Urinary bladder (tissue), 4 donors: ENCODE results near the gene KIAA1328. TPM values are rescaled to one million over a fixed set of nuclear protein-coding genes. Genes with fewer than 3 reads are reported as not detected.
"Not testable (repeated sequence)": the region's sequence is repeated elsewhere in the genome, so short reads cannot be mapped to it uniquely, and the experiment has no call there.

Experiments
- DNase-seq: peaks from one replicate; pipeline ENCODE4 v3.0.0-alpha.2; 2015; ENCODE audit errors: extremely low spot score
- H3K27ac ChIP-seq: one replicate; pipeline ENCODE4 v1.5.1; 2013; ENCODE audit warnings: low read depth, mild to moderate bottlenecking, moderate library complexity
- H3K36me3 ChIP-seq: one replicate; pipeline ENCODE4 v1.6.1; 2013; ENCODE audit warnings: mild to moderate bottlenecking, moderate library complexity; ENCODE audit not compliant: insufficient read depth
- H3K4me1 ChIP-seq: one replicate; pipeline ENCODE4 v1.6.1; 2013; ENCODE audit warnings: mild to moderate bottlenecking, moderate library complexity; ENCODE audit not compliant: insufficient read depth
- H3K4me3 ChIP-seq: one replicate; pipeline ENCODE4 v1.5.1; 2013; ENCODE audit warnings: low read depth, low read length
- WGBS: extraction: QIAGEN DNeasy Blood & Tissue Kit; methylation state at CpG from one replicate; pipeline ENCODE4 v1.1.7; 2013; 5-methylcytosine and 5-hydroxymethylcytosine counted together
- polyA plus RNA-seq: library from polyadenylated mRNA; stranded (reverse); fragments of 200-250 nt; gene quantifications from one replicate; pipeline ENCODE4 v1.2.3, GENCODE V29; 2013
- total RNA-seq: library from RNA; depleted of rRNA; stranded (reverse); fragments of >200 nt; gene quantifications from one replicate; pipeline ENCODE4 v1.2.3, GENCODE V29; 2014
- donor health status: healthy with polysubstance abuse.
- donor health status: healthy.

The KIAA1328 gene
- total and polyA plus RNA-seq, 2 donors, result 5.4 to 34.6 TPM

DNA sequence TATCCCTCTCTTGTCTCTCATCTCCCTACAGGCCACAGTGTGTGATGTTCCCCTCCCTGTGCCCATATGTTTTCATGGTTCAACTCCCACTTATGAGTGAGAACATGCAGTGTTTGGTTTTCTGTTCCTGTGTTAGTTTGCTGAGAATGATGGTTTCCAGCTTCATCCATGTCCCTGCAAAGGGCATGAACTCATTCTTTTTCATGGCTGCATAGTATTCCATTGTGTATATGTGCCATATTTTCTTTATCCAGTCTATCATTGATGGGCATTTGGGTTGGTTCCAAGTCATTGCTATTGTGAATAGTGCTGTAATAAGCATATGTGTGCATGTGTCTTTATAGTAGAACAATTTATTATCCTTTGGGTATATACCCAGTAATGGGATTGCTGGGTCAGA is 44.9 kb downstream of the KIAA1328 start:
- H3K36me3 ChIP-seq, H3K4me3 ChIP-seq, H3K4me1 ChIP-seq, H3K27ac ChIP-seq, DNase-seq: not testable (repeated sequence)

DNA sequence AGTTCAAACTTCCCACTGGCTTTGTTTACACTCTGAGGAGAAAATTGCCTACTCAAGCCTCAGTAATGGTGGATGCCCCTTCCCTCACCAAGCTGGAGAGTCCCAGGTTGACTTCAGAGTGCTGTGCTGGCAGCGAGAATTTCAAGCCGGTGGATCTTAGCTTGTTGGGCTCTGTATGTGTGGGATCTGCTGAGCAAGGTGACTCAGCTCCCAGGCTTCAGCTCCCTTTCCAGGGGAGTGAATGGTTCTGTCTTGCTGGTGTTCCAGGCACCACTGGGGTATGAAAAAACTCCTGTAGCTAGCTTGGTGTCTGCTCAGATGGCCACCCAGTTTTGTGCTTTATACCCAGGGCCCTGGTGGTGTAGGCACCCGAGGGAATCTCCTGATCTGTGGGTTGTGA is 50.9 kb downstream of the KIAA1328 start:
- H3K4me3 ChIP-seq, H3K4me1 ChIP-seq, DNase-seq, H3K27ac ChIP-seq, H3K36me3 ChIP-seq: not testable (repeated sequence)
- 99% methylated on average over 3 of the region's 3 CpGs for WGBS

DNA sequence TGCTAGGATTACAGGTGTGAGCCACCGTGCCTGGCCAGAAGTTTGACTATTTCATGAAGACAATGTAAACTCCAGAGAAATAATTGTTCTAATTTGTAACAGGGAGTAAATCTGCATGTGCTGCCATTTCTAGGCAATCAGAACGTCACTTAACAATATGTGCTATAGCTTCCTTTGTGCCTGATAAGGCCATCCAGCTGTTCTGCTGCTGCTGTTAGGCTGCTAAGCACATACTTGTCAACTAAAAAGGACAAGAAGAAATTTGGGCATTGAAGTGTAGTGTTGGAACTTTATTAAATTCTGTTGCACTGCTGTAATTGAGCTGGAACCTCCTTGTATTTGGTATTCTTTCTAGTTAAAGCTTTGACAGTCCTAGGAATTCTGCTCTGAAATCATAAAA is 57.1 kb downstream of the KIAA1328 start:
- no peak for DNase-seq

DNA sequence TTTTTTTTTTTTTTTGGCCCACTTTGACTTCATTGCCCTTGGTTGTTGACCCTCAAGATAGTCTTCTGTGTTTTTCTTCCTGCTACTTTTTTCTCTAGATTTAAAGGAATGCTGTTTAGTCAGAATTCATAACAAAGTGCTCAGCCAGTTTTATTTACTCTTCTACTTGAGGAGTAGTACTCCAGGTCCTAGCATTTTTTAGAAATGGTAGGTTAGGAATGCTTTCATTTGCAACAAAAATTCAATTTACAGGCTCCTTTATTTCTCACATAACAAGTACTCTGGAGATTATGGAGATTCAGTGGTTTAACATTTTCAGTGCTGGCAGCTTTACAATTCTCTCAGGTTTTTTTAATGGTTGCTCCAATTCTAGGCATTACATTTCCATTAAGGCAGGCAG is 58.2 kb downstream of the KIAA1328 start:
- Histone ChIP-seq H3K27ac (no peak overlapping the region), H3K4me3 (no peak overlapping the region), H3K4me1 (no peaks in the 10 kb centered on the region), H3K36me3 (peaks cover 2% of the 10 kb centered on the region)
- no peak for DNase-seq

More for the DNA sequence above, 57.1 kb downstream of the KIAA1328 start:
- H3K4me1 ChIP-seq, result no peaks in the 10 kb centered on the region
- H3K27ac ChIP-seq, result no peak overlapping the region
- no peak overlapping the region for H3K4me3 ChIP-seq
- peaks cover 2% of the 10 kb centered on the region for H3K36me3 ChIP-seq
- WGBS, result 83% methylated on average over 2 of the region's 2 CpGs

DNA sequence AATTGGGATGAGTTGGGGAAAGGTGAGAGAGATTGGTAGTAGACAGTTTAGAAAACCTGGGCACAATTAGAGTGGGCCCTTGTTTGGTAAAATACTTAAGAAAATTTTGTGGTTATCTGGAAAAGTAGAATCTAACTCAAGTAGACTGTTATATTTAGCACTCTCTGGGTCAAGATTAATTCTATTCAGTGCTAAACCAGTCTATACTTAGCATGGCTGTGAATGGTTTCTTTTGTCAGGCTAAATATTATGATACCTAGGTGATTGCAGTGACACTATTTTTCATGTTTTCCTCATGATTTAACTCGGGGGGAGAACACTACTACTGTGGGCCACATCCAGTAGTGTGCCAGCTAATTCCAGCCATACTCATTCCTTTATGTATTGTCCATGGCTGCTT is 58.9 kb downstream of the KIAA1328 start:
- 70% methylated on average over 1 of the region's 1 CpG for WGBS
- Histone ChIP-seq H3K4me1 (no peaks in the 10 kb centered on the region), H3K27ac (no peak overlapping the region), H3K36me3 (peaks cover 2% of the 10 kb centered on the region), H3K4me3 (no peak overlapping the region)
- no peak for DNase-seq

DNA sequence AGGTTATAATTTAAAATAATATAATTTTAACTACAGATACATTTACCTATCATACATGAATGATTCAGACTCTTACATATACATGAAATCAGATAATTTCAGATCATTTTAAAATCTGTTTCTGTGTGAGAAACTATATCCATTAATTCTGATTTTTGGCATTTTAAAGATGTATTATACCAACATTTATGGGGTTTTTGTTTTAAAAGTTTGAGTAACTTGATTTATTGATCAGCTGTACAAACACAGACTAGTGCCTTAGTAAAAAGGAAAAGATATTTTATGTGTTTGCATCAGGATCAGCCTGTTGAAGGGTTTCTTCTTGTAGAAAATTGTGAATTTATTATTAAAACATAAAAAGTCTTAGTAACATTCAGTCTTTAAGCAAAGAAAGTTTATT is 59.9 kb downstream of the KIAA1328 start:
- peaks cover 2% of the 10 kb centered on the region for H3K36me3 ChIP-seq
- no peak overlapping the region for H3K4me3 ChIP-seq
- no peaks in the 10 kb centered on the region for H3K4me1 ChIP-seq
- H3K27ac ChIP-seq, result no peak overlapping the region
- DNase-seq, result no peak

DNA sequence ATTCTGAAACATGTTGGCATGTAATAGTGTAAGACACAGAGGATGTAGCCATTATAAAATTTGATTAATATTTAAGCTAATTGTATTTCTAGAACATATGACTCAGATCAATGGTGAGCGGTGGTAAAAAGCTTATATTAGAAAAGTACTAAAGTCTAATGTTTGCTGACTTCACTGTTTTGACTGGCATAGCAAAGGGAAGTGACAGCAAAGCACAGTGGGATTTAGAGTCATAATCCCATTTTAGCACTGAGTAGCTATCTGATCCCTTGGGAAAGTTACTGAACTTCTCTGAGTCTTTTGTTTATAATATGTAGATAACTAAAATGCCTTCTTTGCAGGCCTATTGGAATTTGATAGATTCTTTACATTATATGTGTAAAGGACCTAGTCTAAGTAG is 60.4 kb downstream of the KIAA1328 start:
- no peaks in the 10 kb centered on the region for H3K4me1 ChIP-seq
- WGBS, result 86% methylated on average over 1 of the region's 1 CpG
- H3K4me3 ChIP-seq, result no peak overlapping the region
- peaks cover 2% of the 10 kb centered on the region for H3K36me3 ChIP-seq
- no peak for DNase-seq
- no peak overlapping the region for H3K27ac ChIP-seq

DNA sequence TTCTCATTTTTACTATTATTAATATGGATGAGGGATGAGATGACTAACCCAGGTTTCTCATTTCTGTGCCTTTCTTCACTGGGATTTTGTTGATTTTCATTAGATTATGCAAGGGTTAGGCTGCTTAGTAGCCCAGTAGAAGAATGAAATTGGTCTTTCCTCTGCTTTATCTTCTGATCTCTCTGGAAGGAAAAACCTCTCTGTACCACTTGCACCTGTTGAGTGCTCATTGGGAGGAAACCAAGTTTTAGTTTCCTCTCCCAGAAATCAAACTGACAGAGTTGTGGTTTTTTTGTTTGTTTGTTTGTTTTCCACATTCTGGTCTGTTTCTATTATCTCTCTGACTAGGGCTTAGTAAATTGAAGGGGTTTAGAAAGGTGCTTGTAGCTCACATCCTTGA is 60.8 kb downstream of the KIAA1328 start:
- Histone ChIP-seq H3K4me1 (no peaks in the 10 kb centered on the region), H3K4me3 (no peak overlapping the region), H3K36me3 (peaks cover 2% of the 10 kb centered on the region), H3K27ac (no peak overlapping the region)
- DNase-seq, result no peak

DNA sequence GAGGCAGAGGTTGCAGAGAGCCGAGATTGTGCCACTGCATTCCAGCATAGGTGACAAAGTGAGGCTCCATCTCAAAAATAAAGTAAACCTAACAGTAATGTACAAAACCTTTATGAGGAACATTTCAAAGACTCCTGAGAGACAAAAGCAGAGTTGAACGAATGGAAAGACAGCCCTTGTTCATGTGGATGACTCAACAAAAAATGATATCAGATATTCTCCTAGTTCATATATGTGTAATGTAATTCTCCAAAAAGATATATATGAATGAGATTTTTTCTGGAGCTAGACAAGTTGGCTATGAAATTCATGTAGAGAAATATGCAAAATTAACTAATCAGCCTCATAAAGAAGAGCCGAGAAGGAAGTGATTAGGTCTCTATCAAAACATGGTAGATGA is 61.7 kb downstream of the KIAA1328 start:
- WGBS, result 97% methylated on average over 3 of the region's 3 CpGs
- DNase-seq, result no peak
- peaks cover 2% of the 10 kb centered on the region for H3K36me3 ChIP-seq
- no peak overlapping the region for H3K27ac ChIP-seq
- H3K4me3 ChIP-seq, result no peak overlapping the region
- H3K4me1 ChIP-seq, result no peaks in the 10 kb centered on the region

DNA sequence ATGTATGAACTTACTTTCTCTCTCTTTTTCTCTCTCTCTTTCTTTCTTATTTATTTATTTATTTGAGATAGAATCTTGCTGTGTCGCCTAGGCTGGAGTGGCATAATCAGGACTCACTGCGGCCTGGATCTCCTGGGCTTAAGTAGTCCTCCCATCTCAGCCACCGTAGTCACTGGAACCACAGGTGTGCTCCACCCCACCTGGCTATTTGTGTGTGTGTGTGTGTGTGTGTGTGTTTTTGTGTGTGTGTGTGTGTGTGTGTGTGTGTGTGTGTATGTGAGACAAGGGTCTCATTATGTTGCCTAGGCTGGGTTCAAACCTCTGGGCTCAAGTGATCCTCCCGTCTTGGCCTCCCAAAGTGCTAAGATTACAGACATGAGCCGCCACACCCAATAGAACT is 64.3 kb downstream of the KIAA1328 start:
- Histone ChIP-seq H3K27ac (no peak overlapping the region), H3K4me3 (no peak overlapping the region), H3K4me1 (no peaks in the 10 kb centered on the region), H3K36me3 (no peaks in the 10 kb centered on the region)
- DNase-seq, result no peak
- 89% methylated on average over 5 of the region's 5 CpGs for WGBS

DNA sequence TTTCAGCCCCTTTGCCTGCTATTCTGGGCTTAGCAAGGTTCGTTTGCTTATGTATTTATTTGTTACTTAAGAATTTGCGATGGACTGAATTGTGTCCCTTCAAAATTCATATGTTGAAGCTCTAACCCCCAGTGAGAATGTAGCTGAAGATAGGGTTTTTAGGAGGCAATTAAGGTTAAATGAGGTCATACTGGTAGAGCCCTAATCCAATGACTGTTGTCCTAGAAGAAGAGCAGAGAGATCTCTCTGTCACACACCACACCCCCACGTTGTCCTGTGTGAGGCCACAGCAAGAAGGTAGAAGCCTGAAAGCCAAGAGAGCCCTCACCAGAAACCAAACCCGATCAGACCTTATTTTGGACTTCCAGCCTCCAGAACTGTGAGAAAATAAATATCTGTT is 66.7 kb downstream of the KIAA1328 start:
- Histone ChIP-seq H3K4me3 (no peak overlapping the region), H3K36me3 (no peaks in the 10 kb centered on the region), H3K27ac (no peak overlapping the region), H3K4me1 (no peaks in the 10 kb centered on the region)
- WGBS, result 89% methylated on average over 4 of the region's 4 CpGs
- no peak for DNase-seq

DNA sequence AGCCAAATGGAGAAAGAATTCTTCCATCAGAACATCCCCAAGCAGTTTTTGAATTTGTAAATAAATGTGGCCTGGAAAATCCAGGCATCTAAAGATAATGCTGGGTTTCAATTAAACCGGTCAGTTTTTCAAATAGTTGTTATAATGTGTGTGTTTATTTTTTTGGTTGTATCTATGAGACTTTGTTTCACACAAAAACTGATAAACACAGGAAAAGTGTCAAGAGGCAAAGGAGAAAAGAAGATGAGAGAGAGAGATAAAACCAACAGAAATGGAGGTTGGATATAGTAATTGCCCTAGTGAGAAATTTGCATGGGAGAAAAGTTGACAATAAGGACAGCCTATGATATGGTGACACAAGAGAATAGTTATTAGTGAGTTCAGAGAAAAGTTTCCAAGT is 68.3 kb downstream of the KIAA1328 start:
- H3K36me3 ChIP-seq, result no peaks in the 10 kb centered on the region
- WGBS, result 65% methylated on average over 1 of the region's 1 CpG
- no peak overlapping the region for H3K27ac ChIP-seq
- DNase-seq, result no peak
- no peaks in the 10 kb centered on the region for H3K4me1 ChIP-seq
- no peak overlapping the region for H3K4me3 ChIP-seq

DNA sequence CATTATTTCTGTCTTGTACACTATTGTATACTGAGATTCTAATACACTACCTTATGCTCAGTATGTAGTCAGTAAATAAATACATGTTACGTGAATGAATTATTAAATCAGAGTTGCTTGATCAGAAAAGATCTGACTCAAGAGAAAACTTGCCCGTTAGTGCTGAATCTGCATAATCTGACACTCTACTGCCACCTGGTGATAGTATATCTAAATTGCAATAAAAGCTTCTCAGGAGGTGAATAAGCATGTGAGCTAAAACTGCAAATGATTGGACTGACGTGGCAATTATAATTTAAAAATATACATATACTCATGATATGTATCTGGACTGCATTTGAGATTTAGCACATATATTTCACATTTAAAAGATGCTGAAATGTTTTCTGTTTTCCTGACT is 70.4 kb downstream of the KIAA1328 start:
- Histone ChIP-seq H3K4me1 (no peaks in the 10 kb centered on the region), H3K36me3 (no peaks in the 10 kb centered on the region), H3K27ac (no peak overlapping the region), H3K4me3 (no peak overlapping the region)
- 91% methylated on average over 3 of the region's 3 CpGs for WGBS
- DNase-seq, result no peak

DNA sequence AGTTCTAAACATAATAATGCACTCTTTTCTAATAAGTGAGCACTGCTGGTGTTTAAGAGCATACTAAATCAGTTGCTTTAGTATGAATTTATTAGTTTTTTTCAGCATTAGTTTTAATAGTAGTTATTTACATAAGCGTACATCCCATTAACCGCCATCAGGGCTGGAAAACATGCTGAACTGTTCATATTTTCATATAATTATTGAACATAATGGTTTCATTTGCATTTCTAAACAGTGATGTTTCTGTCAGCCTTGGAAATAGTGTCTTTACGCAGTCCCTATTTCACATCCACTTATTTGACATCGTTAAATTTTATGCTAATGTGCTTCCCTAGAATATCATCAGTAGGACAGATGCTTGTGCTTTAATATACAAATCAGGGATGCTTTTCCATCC is 71.5 kb downstream of the KIAA1328 start:
- no peaks in the 10 kb centered on the region for H3K36me3 ChIP-seq
- H3K4me1 ChIP-seq, result no peaks in the 10 kb centered on the region
- WGBS, result 98% methylated on average over 4 of the region's 4 CpGs
- DNase-seq, result no peak
- H3K4me3 ChIP-seq, result no peak overlapping the region
- H3K27ac ChIP-seq, result no peak overlapping the region

DNA sequence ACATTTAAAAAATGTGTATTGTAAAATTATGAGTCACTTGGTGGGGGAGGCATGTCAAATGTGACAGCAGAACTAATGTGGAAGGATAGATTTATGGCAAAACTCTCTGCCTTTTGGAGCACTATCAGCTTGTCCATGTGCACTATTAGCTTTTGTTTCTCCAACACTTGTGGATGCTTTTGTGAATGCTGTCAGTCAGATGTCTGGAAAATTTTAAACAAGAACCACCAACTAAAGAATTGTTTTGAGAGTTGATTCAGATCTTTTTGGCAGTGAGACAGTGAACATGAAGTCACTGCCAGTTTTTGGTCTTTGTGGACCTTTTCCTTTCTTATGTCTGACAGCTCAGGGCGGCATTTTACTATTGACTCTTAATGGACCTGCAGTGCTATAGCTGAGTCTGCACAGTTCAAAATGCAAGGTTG is 72.4 kb downstream of the KIAA1328 start:
- WGBS, result 53% methylated on average over 1 of the region's 1 CpG
- Histone ChIP-seq H3K4me1 (no peaks in the 10 kb centered on the region), H3K36me3 (no peaks in the 10 kb centered on the region), H3K4me3 (no peak overlapping the region), H3K27ac (no peak overlapping the region)
- DNase-seq, result no peak
